CD4-positive, CD25-positive, alpha-beta regulatory T cell (primary cell): Measurements from ENCODE around the gene CDC42EP3. TPM values are rescaled to one million over a fixed set of nuclear protein-coding genes. Genes with fewer than 3 reads are reported as not detected.

Source experiments
- ATAC-seq, 2 donors: fragments of 150-1000 bp; cut with Tn5 transposase; one replicate each; pipeline ENCODE4 v1.10.0; 2021; ENCODE audit warnings: low read depth in 2 of 2, moderate number of reproducible peaks in 2 of 2, moderate library complexity in 1 of 2
- DNase-seq, 3 donors: peaks; one replicate each; pipeline versions ENCODE4 v3.0.0 to v3.0.0-alpha.2; 2012 to 2022; ENCODE audit warnings: mixed read lengths in 1 of 3
- H3K27ac ChIP-seq: one replicate; pipeline ENCODE4 v1.7.0; 2013; ENCODE audit warnings: mild to moderate bottlenecking, low read length; ENCODE audit not compliant: insufficient read depth, poor library complexity, severe bottlenecking
- H3K27me3 ChIP-seq: one replicate; pipeline ENCODE4 v1.7.0; 2013; ENCODE audit warnings: low read length; ENCODE audit not compliant: control insufficient read depth, insufficient read depth
- H3K36me3 ChIP-seq: one replicate; pipeline ENCODE4 v1.7.0; 2013; ENCODE audit warnings: mild to moderate bottlenecking, low read length, moderate library complexity; ENCODE audit not compliant: control insufficient read depth, insufficient read depth
- H3K4me1 ChIP-seq: 2 replicates; pipeline ENCODE4 v1.7.0; 2013; ENCODE audit warnings: mild to moderate bottlenecking, low read length; ENCODE audit not compliant: insufficient read depth, control insufficient read depth, poor library complexity, severe bottlenecking
- H3K4me3 ChIP-seq: one replicate; pipeline ENCODE4 v1.7.0; 2013; ENCODE audit warnings: low read depth, mild to moderate bottlenecking, low read length, moderate library complexity
- H3K9me3 ChIP-seq, 2 experiments: 1 replicate in 1 of 2; 2 replicates in 1 of 2; pipeline ENCODE4 v1.7.0; 2013; ENCODE audit warnings: low read length in 2 of 2, mild to moderate bottlenecking in 1 of 2, moderate library complexity in 1 of 2; ENCODE audit not compliant: control insufficient read depth in 2 of 2
- H3K27ac Mint-ChIP-seq, 3 donors: one replicate each; pipeline ENCODE4 v1.8.0; 2020 to 2022; ENCODE audit warnings: mild to moderate bottlenecking in 3 of 3, mixed read lengths in 3 of 3, moderate library complexity in 2 of 3
- H3K27me3 Mint-ChIP-seq: one replicate; pipeline ENCODE4 v1.8.0; 2022; ENCODE audit warnings: mild to moderate bottlenecking, mixed read lengths
- H3K36me3 Mint-ChIP-seq: one replicate; pipeline ENCODE4 v1.8.0; 2020; ENCODE audit warnings: mixed read lengths
- H3K4me1 Mint-ChIP-seq, 4 donors: one replicate each; pipeline ENCODE4 v1.8.0; 2020 to 2022; ENCODE audit warnings: mixed read lengths in 4 of 4, mild to moderate bottlenecking in 1 of 4
- H3K4me3 Mint-ChIP-seq, 4 donors: one replicate each; pipeline ENCODE4 v1.8.0; 2020 to 2022; ENCODE audit warnings: mild to moderate bottlenecking in 4 of 4, mixed read lengths in 4 of 4, moderate library complexity in 3 of 4
- H3K9me3 Mint-ChIP-seq, 7 donors: one replicate each; pipeline ENCODE4 v1.8.0; 2020 to 2022; ENCODE audit warnings: mixed read lengths in 7 of 7, mild to moderate bottlenecking in 3 of 7, moderate library complexity in 2 of 7
- polyA plus RNA-seq, 4 donors: library from polyadenylated mRNA; unstranded; fragments of 300-500 nt; fragmentation: Illumina TruSeq; gene quantifications; one replicate each; pipeline ENCODE4 v1.2.3, GENCODE V29; 2021
- total RNA-seq: library from RNA; stranded (reverse); gene quantifications from one replicate; pipeline ENCODE4 v1.2.3, GENCODE V29; 2022

The CDC42EP3 gene
- total and polyA plus RNA-seq, 5 donors from 2014 or later = 36.4 to 81.4 (median 64.3) TPM

DNA sequence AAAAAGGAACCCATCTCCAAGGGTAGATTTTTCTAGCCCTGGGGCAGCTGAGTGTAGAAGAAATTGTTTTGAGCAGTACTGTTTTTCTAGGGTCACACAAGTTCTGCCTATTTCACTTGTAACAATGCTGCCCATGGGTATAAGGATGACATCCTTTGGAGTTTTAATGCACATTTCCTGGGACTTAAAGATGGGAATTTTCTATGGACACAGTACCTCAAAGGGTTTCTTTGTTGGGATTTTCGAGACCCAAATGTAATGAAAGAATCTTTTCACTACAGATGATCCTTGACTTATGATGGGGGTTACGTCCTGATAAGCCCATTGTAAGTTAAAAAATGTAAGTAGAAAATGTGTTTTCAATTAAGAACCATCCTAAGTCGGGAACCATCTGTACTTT lies 31.8 kb downstream of the CDC42EP3 start:
- no peaks in the 10 kb centered on the region for H3K9me3 Mint-ChIP-seq
- Histone ChIP-seq H3K9me3 (no peaks in the 10 kb centered on the region), H3K4me1 (peaks cover 46% of the 10 kb centered on the region), H3K36me3 (peaks cover 13% of the 10 kb centered on the region), H3K27me3 (no peaks in the 10 kb centered on the region), H3K27ac (no peak overlapping the region), H3K4me3 (no peak overlapping the region)
- no peak for DNase-seq
- H3K4me3 Mint-ChIP-seq = no peak overlapping the region
- peaks cover 41 to 85% (median 64%) of the 10 kb centered on the region in 4 donors for H3K4me1 Mint-ChIP-seq
- ATAC-seq = no peak
- no peaks in the 10 kb centered on the region for H3K27me3 Mint-ChIP-seq
- H3K27ac Mint-ChIP-seq = no peak overlapping the region
- peaks cover 51% of the 10 kb centered on the region for H3K36me3 Mint-ChIP-seq

DNA sequence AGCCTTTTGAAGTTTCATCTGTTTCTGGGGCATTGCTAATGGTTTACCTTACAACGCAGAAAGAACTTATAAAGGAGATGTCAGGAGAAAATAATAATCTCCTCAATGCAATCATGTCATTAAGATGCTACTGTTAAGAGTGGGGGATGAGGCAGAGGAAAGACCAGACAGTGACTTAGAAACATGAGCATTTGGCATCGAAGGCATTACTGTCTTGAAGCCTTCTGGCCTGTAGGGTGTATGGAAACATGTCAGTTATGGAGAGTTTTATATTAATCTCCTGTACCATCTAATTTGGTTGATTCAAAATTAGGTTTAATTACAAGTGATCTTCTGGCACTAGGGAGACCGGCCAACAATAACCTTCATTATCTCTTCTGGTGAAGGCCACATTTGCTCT lies 32.5 kb downstream of the CDC42EP3 start:
- H3K4me3 Mint-ChIP-seq = no peak overlapping the region
- Histone ChIP-seq H3K4me3 (no peak overlapping the region), H3K36me3 (peaks cover 7% of the 10 kb centered on the region), H3K9me3 (no peaks in the 10 kb centered on the region), H3K27me3 (no peaks in the 10 kb centered on the region), H3K27ac (no peak overlapping the region), H3K4me1 (peaks cover 46% of the 10 kb centered on the region)
- peaks cover 47 to 84% (median 65%) of the 10 kb centered on the region in 4 donors for H3K4me1 Mint-ChIP-seq
- H3K9me3 Mint-ChIP-seq = no peaks in the 10 kb centered on the region
- H3K27ac Mint-ChIP-seq = peak overlapping the region in 2 of 3 donors; percentile 42 to 92
- H3K27me3 Mint-ChIP-seq = no peaks in the 10 kb centered on the region
- H3K36me3 Mint-ChIP-seq = peaks cover 50% of the 10 kb centered on the region
- no peak for ATAC-seq
- DNase-seq = no peak

DNA sequence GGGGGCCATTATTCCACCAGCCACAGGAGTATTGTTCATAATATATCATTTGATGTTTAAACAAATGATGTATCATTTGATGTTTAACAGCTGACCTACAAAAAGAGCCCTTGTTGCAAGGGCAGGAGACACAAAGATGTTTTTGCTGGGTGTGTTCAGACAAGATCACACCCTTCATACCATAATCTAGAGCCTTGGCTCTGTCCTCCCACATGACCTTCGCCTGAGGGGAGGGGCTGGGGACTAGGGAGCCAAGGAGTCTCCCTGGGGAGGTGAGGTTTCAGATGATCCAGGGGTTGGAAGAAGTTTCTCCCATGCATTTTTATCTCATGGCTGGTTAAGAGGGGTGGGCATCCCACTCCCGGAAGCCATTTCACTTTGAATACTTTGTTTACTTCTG lies 33.5 kb downstream of the CDC42EP3 start:
- peak overlapping the region in 1 of 4 donors; percentile 50 for H3K4me3 Mint-ChIP-seq
- H3K9me3 Mint-ChIP-seq = no peaks in the 10 kb centered on the region
- Histone ChIP-seq H3K27ac (no peak overlapping the region), H3K9me3 (no peaks in the 10 kb centered on the region), H3K27me3 (no peaks in the 10 kb centered on the region), H3K4me1 (peaks cover 38% of the 10 kb centered on the region), H3K36me3 (peaks cover 2% of the 10 kb centered on the region), H3K4me3 (no peak overlapping the region)
- DNase-seq (no peak), ATAC-seq (no peak)
- H3K27ac Mint-ChIP-seq = peak overlapping the region; percentile 48 to 92 (median 54)
- H3K27me3 Mint-ChIP-seq = no peaks in the 10 kb centered on the region
- peaks cover 42 to 83% (median 65%) of the 10 kb centered on the region in 4 donors for H3K4me1 Mint-ChIP-seq
- H3K36me3 Mint-ChIP-seq = peaks cover 43% of the 10 kb centered on the region

DNA sequence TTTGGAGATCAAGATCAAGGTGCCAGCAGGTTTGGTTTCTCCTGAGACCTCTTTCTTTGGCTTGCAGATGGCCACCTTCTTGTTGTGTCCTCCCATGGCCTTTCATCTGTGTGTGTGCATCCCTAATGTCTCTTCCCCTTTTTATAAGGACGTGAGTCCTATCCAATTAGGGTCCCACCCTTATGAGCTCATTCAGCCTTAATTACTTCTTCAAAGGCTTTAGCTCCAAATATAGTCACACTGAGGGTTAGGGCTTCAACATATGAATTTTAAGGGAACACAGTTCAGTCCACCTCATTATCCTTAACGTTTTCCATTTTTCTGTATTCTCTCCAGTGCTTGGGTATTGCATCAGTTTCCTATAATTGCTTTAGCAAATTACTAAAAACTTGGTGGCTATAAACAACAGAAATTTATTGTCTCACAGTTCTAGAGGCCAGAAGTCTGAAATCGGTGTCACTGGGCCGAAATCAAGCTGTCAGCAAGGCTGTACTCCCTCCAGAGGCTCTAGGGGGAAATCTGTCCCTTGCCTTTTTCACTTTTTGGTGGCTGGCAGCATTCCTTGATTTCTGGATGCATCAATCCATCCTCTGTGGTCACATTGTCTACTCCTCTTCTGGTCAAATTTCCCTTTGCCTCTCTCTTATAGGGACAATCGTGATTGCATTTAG lies 34.1 kb downstream of the CDC42EP3 start:
- peak overlapping the region in 2 of 4 donors; percentile 20 to 50 for H3K4me3 Mint-ChIP-seq
- Histone ChIP-seq H3K27ac (no peak overlapping the region), H3K4me1 (peaks cover 35% of the 10 kb centered on the region), H3K4me3 (no peak overlapping the region), H3K27me3 (no peaks in the 10 kb centered on the region), H3K36me3 (peaks cover 2% of the 10 kb centered on the region), H3K9me3 (no peaks in the 10 kb centered on the region)
- H3K9me3 Mint-ChIP-seq = peaks cover 0 to 1% (median 0%) of the 10 kb centered on the region in 7 donors
- no peaks in the 10 kb centered on the region for H3K27me3 Mint-ChIP-seq
- no peak for ATAC-seq
- DNase-seq = no peak
- peaks cover 41% of the 10 kb centered on the region for H3K36me3 Mint-ChIP-seq
- H3K27ac Mint-ChIP-seq = peak overlapping the region; percentile 77 to 98 (median 92)
- H3K4me1 Mint-ChIP-seq = peaks cover 37 to 83% (median 61%) of the 10 kb centered on the region in 4 donors

DNA sequence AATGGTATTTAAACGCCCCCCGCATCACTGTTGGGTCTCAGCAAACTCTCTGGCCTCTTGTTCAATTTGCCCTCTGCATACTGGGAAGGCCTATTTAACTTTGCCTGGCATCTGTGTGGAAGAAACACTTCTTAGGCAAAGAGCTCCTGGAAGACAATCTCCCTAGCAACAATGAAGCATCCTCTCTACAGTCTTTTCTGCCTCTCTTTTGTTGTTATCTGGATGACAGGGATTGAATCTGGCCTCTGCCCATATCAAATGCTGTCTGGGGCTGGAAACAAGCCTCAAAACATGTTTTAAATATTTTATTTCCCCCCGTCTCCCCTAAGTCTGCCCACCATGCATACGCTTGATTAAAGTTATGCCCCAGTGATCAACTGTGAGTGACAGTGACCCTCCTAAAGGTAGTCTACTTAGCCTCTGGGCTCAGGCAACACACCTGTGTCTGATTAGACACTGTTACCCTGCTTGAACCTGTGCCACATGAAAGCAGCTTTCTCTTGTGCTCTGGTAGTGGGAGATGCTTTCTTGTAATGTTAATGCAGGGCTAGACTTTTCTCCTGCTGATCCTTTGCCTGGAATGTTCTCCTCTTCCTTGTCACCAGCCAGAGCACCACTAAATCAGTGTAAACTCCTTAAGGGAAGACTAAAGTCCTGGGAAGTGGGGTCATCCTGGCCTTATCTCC lies 34.9 kb downstream of the CDC42EP3 start:
- ATAC-seq (no peak), DNase-seq (no peak)
- peaks cover 0 to 1% (median 0%) of the 10 kb centered on the region in 7 donors for H3K9me3 Mint-ChIP-seq
- H3K4me1 ChIP-seq = peaks cover 35% of the 10 kb centered on the region
- peak overlapping the region; percentile 86 to 98 (median 92) for H3K27ac Mint-ChIP-seq
- peak overlapping the region; percentile 10 for H3K4me3 ChIP-seq
- no peaks in the 10 kb centered on the region for H3K27me3 ChIP-seq
- peaks cover 29 to 75% (median 55%) of the 10 kb centered on the region in 4 donors for H3K4me1 Mint-ChIP-seq
- no peaks in the 10 kb centered on the region for H3K27me3 Mint-ChIP-seq
- H3K36me3 Mint-ChIP-seq = peaks cover 34% of the 10 kb centered on the region
- H3K27ac ChIP-seq = peak overlapping the region; percentile 80
- H3K4me3 Mint-ChIP-seq = peak overlapping the region; percentile 50 to 83 (median 64)
- H3K36me3 ChIP-seq = peaks cover 2% of the 10 kb centered on the region
- H3K9me3 ChIP-seq = no peaks in the 10 kb centered on the region

DNA sequence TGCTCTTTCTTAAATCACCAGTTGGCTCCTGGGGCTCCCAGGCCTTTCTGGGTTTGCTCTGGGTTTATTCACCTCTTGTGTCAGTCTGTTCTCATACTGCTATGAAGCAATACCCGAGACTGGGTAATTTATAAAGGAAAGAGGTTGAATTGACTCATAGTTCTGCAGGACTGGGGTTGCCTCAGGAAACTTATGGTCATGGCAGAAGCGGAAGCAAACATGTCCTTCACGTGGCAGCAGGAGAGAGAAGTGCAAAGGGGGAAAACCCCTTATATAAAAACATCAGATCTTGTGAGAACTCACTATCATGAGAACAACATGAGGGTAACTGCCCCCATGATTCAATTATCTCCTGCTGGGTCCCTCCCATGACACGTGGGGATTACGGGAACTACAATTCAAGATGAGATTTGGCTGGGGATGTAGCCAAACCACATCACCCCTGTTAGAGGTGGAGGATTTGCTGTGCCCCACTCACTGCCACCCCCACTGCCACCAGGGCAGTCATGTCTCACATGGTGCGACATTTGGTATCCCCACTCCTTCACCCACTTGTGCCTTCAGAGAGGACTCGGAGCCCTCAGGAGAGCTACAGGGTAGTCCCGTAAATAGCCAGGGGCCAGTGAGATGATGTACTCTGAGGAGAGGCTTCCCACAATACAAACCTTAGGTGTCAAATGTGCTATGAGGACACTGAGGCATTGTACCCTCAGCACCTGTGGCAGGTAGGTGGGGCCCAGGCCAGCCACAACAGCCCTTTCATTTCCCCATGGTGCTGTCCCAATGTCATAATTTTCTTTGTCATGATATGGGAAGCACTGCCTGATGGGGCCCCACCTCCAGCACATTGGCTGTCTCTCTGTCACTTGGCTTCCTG lies 35.7 kb downstream of the CDC42EP3 start:
- Histone ChIP-seq H3K4me3 (peak overlapping the region; percentile 33), H3K9me3 (no peaks in the 10 kb centered on the region), H3K4me1 (peaks cover 35% of the 10 kb centered on the region), H3K27ac (peak overlapping the region; percentile 80), H3K27me3 (no peaks in the 10 kb centered on the region), H3K36me3 (peaks cover 2% of the 10 kb centered on the region)
- peak; percentile 56 to 87 (median 70) for DNase-seq
- Mint-ChIP-seq H3K4me3 (peak overlapping the region; percentile 50 to 83 (median 66)), H3K36me3 (peaks cover 26% of the 10 kb centered on the region), H3K27me3 (no peaks in the 10 kb centered on the region), H3K9me3 (peaks cover 0 to 1% (median 0%) of the 10 kb centered on the region in 7 donors), H3K4me1 (peaks cover 33 to 72% (median 55%) of the 10 kb centered on the region in 4 donors), H3K27ac (peak overlapping the region; percentile 86 to 98 (median 92))
- peak; percentile 88 to 89 for ATAC-seq

DNA sequence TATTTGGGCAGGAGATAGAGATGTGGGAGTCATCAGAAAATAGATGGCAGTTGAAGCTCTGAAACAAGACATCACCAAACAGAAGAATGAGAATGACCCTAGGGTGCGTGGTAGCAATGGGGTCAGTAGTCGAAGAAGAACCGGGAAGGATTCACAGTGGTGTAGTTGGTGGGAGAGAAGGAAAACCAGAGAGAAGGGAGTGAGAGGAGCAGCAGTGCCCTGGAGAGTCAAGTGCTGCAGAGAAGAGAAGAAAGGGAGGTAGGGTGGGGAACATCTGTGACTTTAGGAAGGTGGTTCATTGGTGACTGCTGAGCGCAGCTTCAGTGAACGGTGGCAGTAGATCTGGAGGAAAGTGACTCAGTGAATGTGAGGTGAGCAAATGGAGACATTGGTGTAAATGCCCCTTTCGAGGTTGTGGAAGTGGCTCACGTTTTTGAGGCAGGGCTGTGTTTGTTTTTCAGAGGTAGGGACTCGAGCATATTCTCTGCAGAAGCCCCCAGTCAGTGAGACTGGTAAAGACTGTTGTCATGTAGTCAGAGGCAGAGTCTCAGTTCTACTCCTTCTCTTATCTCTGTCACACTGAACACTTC lies 36.4 kb downstream of the CDC42EP3 start:
- Histone ChIP-seq H3K36me3 (no peaks in the 10 kb centered on the region), H3K27ac (peak overlapping the region; percentile 80), H3K4me1 (peaks cover 35% of the 10 kb centered on the region), H3K27me3 (no peaks in the 10 kb centered on the region), H3K9me3 (no peaks in the 10 kb centered on the region), H3K4me3 (peak overlapping the region; percentile 33)
- DNase-seq (no peak), ATAC-seq (peak in 1 of 2 donors; percentile 3)
- Mint-ChIP-seq H3K4me3 (peak overlapping the region; percentile 50 to 77 (median 66)), H3K36me3 (peaks cover 27% of the 10 kb centered on the region), H3K9me3 (peaks cover 0 to 1% (median 0%) of the 10 kb centered on the region in 7 donors), H3K27me3 (no peaks in the 10 kb centered on the region), H3K4me1 (peaks cover 37 to 75% (median 60%) of the 10 kb centered on the region in 4 donors), H3K27ac (peak overlapping the region; percentile 86 to 98 (median 92))
